22Rv1 (cell line): ENCODE results near the gene TPST1.

ENCODE experiments used
- H3K27ac ChIP-seq: fragments of 450-650 bp; 2 replicates; pipeline ENCODE4 v1.5.1; 2017
- ZFX ChIP-seq: fragments of 450-650 bp; IDR thresholded peaks from 2 replicates; pipeline ENCODE4 v1.6.1; 2017; ENCODE audit warnings: antibody characterized with exemption, borderline replicate concordance
- TF ChIP-seq, protein P1 (sequence below): fragments of 450-650 bp; IDR thresholded peaks from 2 replicates; pipeline ENCODE4 v1.5.1; 2017; ENCODE audit warnings: mild to moderate bottlenecking

TPST1 gene

DNA sequence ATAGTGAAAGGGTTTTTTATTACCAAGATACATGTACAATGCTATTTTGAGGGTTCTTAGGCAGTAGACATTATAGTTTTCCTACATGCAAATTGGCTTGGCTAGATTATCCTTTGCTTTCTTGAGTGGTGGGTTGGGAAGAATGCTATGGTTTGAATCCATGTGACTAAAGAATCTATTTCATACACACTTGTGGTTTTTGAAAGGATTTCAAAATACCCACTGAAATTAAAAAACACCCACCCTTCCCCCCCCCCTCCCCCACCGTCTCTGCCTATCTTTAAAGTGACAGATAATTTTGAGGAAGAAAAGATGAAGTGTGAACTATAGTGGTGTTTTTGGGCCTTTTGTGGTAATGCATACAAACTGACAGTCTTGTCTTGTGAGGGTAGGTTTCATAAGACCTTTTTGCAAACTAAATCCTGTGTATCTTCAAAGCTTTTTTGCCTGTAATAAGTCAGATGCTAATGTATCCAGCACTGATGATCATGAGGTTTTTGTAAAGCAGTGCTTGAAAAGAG lies 90.9 kb downstream of the TPST1 start:
- no peak overlapping the region for H3K27ac ChIP-seq
- TF ChIP-seq ZFX, result no peak
- TF ChIP-seq, protein P1, sequence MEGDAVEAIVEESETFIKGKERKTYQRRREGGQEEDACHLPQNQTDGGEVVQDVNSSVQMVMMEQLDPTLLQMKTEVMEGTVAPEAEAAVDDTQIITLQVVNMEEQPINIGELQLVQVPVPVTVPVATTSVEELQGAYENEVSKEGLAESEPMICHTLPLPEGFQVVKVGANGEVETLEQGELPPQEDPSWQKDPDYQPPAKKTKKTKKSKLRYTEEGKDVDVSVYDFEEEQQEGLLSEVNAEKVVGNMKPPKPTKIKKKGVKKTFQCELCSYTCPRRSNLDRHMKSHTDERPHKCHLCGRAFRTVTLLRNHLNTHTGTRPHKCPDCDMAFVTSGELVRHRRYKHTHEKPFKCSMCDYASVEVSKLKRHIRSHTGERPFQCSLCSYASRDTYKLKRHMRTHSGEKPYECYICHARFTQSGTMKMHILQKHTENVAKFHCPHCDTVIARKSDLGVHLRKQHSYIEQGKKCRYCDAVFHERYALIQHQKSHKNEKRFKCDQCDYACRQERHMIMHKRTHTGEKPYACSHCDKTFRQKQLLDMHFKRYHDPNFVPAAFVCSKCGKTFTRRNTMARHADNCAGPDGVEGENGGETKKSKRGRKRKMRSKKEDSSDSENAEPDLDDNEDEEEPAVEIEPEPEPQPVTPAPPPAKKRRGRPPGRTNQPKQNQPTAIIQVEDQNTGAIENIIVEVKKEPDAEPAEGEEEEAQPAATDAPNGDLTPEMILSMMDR, result no peak

DNA sequence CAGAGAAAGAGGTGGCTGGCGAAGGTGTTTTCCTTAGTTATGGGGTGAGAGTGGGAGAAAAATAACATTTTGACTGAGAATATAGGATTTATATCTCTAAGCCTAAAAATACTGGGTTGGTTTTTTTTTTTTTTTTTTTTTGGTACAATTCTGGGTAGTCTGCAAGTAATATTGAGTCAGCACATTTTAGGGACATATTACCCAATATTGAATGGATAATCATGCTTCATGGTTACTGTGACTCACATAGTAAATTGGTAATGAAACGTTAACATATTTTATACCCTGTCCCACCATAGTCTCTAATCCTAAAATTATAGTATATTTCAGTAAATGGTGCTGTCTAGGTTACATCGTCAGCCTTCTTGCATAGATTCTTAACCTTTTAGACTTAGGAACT lies 91.4 kb downstream of the TPST1 start:
- no peak overlapping the region for H3K27ac ChIP-seq
- TF ChIP-seq ZFX, result no peak
- TF ChIP-seq, protein P1, result no peak

DNA sequence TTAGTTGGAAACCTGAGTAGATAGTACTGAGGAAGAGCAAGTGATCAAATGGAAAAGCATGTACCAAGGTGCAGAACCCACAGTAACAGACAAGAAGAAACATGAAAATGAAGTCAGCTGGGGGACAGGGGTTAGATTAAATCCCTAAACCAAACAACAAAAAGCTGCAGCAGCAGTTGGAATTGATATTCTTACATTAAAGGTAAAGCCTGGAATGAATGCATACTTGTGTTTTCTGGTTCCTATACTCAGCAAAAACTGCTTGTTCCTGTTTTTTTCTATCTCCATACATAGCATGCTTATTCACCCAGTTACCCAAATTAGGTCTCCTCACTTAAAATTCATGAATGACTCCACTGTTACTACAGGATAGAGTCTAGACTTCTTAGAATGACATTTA lies 92.4 kb downstream of the TPST1 start:
- H3K27ac ChIP-seq, result no peak overlapping the region

DNA sequence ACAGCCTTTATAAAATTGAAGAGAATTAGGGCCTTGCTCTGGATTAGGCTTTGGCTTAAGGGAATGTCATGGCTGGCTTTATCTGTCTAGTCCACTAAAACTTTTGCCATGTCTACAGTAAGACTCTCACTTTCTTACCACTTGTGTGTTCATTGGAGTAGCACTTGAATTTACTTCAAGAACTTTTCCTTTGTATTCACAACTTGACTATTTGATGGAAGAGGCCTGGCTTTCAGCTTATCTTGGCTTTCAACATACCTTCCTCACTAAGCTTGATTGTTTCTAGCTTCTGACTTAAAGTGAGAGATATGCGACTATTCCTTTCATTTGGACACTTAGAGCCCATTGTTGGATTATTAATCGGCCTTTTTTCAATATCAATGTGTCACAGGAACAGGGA lies 96.1 kb downstream of the TPST1 start:
- TF ChIP-seq, protein P1, result no peak
- TF ChIP-seq ZFX, result no peak
- H3K27ac ChIP-seq, result no peak overlapping the region

More for the DNA sequence above, 92.4 kb downstream of the TPST1 start:
- no peak for TF ChIP-seq ZFX
- TF ChIP-seq, protein P1, result no peak

DNA sequence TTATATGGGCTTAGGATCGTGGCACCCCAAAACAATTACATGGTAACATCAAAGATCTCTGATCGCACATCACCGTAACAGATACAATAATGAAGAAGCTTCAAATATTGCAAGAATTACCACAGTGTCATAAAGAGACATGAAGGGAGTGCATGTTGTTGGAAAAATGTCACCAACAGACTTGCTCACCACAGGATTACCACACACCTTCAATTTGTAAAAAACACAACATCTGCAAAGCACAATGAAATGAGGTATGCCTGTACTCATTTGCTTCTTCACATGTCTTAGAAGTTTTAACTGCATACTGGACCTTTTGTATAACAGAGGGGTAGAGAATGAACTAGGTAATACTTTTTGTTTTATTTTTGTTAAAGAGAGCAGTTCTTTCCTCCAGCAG lies 96.6 kb downstream of the TPST1 start:
- H3K27ac ChIP-seq, result no peak overlapping the region
- no peak for TF ChIP-seq ZFX
- TF ChIP-seq, protein P1, result no peak

DNA sequence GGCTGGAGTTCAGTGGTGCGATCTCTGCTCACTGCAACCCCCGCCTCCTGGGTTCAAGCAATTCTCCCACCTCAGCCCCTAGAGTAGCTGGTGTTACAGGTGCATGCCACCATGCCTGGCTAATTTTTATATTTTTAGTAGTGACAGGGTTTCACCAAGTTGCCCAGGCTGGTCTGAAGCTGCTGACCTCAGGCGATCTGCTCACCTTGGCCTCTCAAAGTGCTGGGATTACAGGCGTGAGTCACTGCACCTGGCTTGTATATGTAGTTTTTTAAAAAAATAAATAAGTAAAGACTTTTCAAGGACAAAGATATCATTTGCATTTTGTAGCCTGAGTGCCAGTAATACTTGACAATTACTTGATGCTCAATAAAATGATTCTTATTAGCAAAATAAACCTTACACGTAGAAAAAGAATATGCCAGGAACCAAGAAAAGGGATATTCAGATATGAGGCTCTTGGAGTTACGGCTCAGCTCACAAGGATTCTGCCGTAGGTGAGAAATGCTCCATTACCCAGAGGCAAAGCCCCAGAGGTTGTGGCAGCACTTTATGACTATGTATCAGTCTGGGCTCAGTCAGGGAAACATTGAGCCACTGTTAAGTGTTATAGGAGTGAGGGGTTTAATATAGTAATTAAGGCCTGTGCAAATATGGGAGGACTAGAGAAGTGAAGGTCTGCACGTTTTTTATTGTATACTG lies 98.5 kb downstream of the TPST1 start:
- H3K27ac ChIP-seq, result no peak overlapping the region
- no peak for TF ChIP-seq ZFX
- TF ChIP-seq, protein P1, result no peak

DNA sequence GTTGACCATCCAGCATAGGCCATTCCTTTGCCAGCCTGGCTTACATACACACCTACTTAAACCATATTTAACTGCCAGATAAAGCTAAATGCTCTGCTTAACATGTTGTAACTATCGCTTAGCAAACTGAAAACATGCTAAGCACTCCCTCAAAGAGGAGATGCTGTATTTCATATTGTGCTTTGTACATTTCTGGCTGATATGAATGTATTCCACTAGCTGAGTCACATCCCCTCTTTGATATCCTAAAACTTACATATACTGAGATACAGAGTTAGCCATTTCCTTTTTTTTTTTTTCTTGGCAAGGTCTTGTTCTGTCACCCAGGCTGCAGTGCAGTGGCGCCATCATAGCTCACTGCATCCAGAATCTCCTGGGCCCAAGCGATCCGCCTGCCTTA lies 99.4 kb downstream of the TPST1 start:
- H3K27ac ChIP-seq, result no peak overlapping the region
- TF ChIP-seq, protein P1, result no peak
- TF ChIP-seq ZFX, result no peak
